ENCODE results near the gene XXYLT1.

DNA sequence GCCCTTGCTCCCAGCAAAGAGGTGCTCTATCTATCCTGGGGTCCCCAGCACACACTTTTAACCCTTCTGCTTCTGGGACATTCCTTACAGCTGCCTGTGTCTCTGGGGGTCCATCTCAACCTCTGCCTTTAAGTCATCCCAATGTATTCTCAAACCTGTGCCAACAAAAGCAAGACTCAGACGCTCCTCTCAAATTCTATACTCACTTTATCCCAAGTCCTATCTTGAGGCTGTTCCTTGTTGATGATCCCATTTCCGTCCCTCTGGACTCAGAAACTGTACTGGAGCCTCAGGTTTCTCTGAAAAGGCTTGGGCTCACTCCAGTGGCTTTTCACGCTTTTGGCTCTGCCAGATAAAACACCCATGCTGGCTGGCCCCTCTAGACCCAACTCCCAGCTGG, 69.7 kb downstream of the XXYLT1 start:
- TF ChIP-seq, protein P1, sequence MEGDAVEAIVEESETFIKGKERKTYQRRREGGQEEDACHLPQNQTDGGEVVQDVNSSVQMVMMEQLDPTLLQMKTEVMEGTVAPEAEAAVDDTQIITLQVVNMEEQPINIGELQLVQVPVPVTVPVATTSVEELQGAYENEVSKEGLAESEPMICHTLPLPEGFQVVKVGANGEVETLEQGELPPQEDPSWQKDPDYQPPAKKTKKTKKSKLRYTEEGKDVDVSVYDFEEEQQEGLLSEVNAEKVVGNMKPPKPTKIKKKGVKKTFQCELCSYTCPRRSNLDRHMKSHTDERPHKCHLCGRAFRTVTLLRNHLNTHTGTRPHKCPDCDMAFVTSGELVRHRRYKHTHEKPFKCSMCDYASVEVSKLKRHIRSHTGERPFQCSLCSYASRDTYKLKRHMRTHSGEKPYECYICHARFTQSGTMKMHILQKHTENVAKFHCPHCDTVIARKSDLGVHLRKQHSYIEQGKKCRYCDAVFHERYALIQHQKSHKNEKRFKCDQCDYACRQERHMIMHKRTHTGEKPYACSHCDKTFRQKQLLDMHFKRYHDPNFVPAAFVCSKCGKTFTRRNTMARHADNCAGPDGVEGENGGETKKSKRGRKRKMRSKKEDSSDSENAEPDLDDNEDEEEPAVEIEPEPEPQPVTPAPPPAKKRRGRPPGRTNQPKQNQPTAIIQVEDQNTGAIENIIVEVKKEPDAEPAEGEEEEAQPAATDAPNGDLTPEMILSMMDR (conservative IDR thresholded peaks at IDR 0.05; ENCODE audit: low read depth, low read length): no peak
- TF ChIP-seq EZH2 (IDR thresholded peaks at IDR 0.05; ENCODE audit: borderline replicate concordance, low read depth, low read length, poor library complexity, severe bottlenecking): no peak
